ENCODE measurements around the gene ABR. TPM values are rescaled to one million over a fixed set of nuclear protein-coding genes. Genes with fewer than 3 reads are reported as not detected.
"Not testable (repeated sequence)": the region's sequence is repeated elsewhere in the genome, so short reads cannot be mapped to it uniquely, and the experiment has no call there.

ABR gene
- total RNA-seq, 1 donor from 2014 or later, result 195 TPM

DNA sequence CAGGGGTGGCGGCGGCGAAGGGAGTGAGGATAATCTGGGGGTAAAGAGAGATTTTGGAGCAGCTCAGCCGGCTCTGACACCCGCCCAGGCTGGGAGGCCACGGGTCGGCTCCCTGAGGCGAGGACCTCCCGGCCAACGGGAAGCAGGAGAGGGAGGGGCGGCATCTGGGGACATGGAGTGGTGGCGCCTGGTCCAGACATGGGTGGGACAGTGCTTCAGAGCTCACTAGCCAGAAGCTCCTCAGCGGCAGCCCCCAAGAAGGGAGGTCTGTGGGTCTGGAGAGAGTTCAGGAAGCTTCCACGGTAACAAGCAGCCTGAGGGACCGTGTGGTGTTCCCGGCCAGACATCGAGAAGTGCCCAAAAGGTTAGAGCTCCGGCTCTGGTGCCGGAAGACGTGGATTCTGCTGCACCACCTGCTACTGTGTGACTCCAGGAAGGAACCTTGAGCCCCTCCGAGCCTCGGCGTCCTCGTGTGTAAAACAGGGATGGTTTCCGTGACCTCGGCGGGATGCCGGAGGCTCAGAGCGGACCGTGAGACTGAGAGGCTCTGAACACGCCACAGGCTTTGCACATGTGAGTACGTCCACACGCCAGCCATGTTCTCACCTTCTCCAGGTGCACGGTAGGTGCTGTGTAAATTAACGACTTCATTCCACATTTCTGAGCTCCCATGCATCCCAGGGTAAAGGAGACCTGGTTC is 126.0 kb downstream of the ABR start:
- no peak for DNase-seq (ENCODE audit: low read depth)
- H3K4me3 ChIP-seq (ENCODE audit: low read depth, low read length), result no peak overlapping the region
- TF ChIP-seq, protein P1, sequence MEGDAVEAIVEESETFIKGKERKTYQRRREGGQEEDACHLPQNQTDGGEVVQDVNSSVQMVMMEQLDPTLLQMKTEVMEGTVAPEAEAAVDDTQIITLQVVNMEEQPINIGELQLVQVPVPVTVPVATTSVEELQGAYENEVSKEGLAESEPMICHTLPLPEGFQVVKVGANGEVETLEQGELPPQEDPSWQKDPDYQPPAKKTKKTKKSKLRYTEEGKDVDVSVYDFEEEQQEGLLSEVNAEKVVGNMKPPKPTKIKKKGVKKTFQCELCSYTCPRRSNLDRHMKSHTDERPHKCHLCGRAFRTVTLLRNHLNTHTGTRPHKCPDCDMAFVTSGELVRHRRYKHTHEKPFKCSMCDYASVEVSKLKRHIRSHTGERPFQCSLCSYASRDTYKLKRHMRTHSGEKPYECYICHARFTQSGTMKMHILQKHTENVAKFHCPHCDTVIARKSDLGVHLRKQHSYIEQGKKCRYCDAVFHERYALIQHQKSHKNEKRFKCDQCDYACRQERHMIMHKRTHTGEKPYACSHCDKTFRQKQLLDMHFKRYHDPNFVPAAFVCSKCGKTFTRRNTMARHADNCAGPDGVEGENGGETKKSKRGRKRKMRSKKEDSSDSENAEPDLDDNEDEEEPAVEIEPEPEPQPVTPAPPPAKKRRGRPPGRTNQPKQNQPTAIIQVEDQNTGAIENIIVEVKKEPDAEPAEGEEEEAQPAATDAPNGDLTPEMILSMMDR (conservative IDR thresholded peaks at IDR 0.05; ENCODE audit: low read depth, low read length), result no peak

DNA sequence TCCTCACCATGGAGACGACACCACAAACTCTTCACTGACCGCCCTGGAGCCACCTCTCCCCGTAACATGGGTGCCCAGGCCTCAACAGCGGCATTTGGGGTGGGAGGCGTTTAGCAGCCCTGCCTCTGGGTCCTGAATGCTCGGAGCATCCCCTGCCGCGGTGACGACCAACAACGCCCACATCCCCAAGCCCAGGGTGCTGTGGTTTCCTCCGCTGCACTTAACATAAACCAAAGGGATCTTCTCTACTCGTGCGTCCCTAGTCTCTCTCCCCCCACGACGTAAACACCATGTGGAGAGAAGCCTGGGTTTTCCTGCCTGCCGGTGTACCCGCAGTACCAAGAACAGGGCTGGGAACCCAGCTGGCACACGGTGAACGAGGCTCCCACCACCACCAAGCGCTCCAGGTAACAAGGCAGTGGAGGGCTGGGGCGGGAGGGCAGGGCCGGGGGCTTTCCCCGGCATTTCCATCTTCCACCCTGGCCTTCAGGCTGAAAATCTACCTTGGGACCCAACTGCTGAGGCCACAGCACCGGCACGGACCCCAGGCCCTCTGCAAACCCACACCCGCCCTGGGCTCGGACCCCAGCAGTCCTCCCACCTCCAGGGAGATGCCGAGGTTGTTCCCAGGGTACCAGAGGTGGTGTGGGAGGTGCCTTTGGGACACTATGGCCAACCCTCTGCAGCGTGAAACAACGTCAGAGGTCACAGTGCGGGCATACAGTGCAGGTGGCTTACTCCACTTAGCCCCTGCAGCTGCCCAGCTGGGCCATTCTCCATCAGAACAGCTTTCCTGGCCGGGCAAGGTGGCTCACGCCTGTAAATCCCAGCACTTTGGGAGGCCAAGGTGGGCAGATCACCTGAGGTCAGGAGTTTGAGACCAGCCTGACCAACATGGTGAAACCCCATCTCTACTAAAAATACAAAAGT is 128.5 kb downstream of the ABR start:
- no peak overlapping the region for H3K4me3 ChIP-seq (ENCODE audit: low read depth, low read length)
- TF ChIP-seq, protein P1 (conservative IDR thresholded peaks at IDR 0.05; ENCODE audit: low read depth, low read length), result no peak
- no peak for DNase-seq (ENCODE audit: low read depth)

DNA sequence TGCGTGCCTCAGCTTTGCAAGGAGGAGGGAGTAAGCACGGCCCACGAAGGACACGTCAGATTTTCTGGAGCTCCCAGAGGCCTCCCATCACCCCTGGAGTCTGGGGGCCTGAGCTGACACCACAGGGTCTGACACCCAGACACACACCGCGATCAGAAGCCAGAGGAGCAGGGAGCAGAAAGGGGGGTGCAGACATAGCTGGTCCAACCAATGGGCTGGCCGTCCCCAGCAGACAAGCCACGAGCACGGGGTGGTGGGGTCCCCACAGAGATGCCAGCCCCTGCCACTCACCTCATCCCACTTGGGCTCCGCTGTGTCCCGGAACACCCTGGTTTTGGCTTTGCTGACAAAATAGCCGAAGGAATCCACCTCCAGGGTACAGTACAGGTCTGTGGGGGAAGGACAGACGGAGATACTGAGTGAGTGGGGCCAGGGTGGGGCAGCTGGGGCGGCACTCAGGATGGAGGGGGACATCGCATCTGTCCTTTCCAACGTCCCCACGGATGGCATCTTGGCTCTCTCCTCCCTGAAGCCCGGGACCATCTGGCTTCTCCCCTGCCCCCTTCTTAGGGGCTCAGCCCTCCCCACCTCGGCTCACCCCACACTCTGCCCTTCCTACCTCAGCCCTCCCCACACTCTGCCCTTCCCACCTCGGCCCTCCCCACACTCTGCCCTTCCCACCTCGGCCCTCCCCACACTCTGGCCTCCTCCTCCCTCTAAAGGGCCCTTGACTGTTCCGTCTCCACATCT is 129.4 kb downstream of the ABR start:
- no peak overlapping the region for H3K4me3 ChIP-seq (ENCODE audit: low read depth, low read length)
- DNase-seq (ENCODE audit: low read depth), result no peak
- TF ChIP-seq, protein P1 (conservative IDR thresholded peaks at IDR 0.05; ENCODE audit: low read depth, low read length), result no peak

DNA sequence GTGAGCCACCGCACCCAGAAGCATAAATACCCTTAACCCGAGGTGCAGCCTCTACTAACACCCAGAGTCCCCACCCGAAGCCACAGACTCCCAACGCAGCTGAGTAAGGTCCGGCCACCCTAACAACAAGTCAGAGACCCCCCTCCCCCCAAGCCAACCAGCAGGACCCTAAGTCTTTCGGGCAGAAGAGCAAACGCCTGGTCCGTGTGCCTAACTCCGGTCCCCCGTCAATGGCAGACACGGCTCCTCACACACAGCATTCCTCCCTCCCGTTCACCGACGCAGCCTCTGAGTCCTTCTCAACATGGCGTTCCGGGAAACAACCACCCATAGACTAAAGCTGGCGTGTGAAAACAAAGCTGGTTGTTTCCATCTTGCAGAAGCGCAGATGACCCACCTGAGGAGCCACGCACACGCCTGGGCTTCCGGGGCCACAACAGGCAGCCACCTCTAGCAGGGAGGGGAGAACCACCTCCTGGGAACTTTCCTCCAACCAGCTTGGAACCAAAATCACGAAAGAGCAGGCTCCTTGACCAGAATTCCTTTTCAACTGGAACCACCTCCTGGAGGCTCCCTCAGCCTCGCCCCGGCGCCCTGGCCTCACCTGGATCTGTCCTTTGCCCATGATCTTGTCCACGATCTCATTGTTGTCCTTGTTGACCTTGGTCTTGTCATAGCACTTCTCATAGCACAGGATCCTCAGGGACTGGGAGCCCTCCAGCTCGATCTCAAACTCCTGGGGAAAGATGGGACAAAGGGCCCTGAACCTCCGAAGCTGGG is 130.1 kb downstream of the ABR start:
- no peak for DNase-seq (ENCODE audit: low read depth)
- no peak overlapping the region for H3K4me3 ChIP-seq (ENCODE audit: low read depth, low read length)
- TF ChIP-seq, protein P1 (conservative IDR thresholded peaks at IDR 0.05; ENCODE audit: low read depth, low read length), result no peak

DNA sequence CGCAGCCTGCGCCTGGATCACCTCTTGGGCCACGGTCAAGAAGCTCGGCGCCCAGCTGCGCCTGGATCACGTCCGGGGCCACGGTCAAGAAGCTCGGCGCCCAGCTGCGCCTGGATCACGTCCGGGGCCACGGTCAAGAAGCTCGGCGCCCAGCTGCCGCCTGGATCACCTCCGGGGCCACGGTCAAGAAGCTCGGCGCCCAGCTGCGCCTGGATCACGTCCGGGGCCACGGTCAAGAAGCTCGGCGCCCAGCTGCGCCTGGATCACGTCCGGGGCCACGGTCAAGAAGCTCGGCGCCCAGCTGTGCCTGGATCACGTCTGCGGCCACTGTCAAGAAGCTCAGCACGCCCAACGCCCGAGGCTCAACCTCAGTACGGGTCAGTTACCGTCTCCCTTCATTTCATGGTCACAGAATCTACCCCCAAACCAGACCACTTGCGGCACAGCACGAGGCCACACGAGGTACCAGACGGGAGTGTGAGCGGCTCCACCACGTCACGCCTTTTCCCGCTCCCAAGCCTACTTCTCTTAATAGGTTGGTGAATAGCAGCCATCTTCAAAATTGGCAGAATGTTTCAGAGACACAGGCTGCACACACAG is 131.2 kb downstream of the ABR start:
- DNase-seq (ENCODE audit: low read depth); H3K4me3 ChIP-seq (ENCODE audit: low read depth, low read length): not testable (repeated sequence)

DNA sequence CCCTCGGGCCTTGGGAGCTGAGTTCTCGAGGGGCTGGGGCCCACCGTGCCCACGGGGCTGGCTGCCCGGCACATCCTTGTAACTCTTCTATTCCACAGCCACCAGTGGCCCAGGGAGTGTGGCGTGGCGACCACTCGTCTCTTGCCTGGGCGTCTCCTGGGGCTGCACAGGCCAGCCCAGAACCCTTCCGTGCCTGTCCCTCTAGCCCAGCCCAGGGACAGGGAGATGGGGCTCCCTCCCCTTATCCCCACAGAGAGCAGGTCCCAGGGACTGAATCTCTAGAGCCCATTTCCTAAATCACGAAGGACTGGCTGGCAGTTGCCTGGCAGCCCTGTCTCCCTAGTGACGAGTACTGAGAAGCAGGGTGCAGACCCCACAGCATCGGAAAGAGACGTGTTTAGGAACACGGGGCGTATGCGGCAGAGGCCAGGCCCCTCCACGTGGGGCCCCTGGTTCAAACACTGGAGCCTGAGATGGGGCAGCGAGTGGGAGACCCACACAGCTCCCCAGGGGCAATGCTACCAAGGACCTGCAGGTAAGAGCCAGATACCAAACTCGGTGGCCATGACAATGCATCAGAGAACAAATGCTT is 131.8 kb downstream of the ABR start:
- no peak overlapping the region for H3K4me3 ChIP-seq (ENCODE audit: low read depth, low read length)
- TF ChIP-seq, protein P1 (conservative IDR thresholded peaks at IDR 0.05; ENCODE audit: low read depth, low read length), result no peak
- DNase-seq (ENCODE audit: low read depth), result no peak
